Measurements from ENCODE around the gene SIK3.

The SIK3 gene

DNA sequence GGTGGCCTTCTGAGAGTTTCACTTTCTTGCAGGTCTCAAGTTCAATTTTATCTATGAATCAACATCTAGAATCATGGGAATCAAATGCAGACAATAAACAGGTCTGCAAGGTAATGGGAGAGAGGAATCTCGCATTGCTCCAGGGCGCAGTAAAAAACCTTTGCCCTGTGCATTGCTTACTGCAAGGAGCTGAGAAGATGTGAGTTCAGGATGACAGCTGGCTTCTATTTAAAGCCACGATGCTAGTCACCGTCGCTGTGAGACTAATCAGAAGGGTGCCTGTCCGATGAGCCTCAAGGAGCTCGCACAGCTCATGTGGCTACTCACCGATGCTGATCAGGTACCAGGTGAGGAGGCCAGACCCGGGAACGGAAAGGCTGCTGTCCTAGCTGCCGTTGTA is 230.6 kb downstream of the SIK3 start:
- Histone ChIP-seq H4K20me1 (ENCODE audit: insufficient read depth, low read length) (no peaks in the 10 kb centered on the region), H3F3A (ENCODE audit: insufficient read depth, low read length) (no peaks in the 10 kb centered on the region), H3K9ac (ENCODE audit: low read length) (no peak overlapping the region), H2AFZ (ENCODE audit: low read length) (no peak overlapping the region), H3K79me2 (ENCODE audit: low read length) (no peaks in the 10 kb centered on the region), H3K27ac (ENCODE audit: low read length) (no peak overlapping the region), H3K36me3 (replicated peaks; ENCODE audit: insufficient read depth, low read length) (0 out of 2 replicates have a peak, but pooled peaks cover 9% of the 10 kb centered on the region), H3K27me3 (replicated peaks; ENCODE audit: insufficient read depth, low read length) (no peaks in the 10 kb centered on the region), H3K9me3 (replicated peaks; ENCODE audit: insufficient read depth, low read length) (no peaks in the 10 kb centered on the region), H3K4me3 (ENCODE audit: low read length) (no peak overlapping the region), H3K4me2 (ENCODE audit: low read depth, low read length) (no peak overlapping the region), H3K4me1 (ENCODE audit: low read length) (no peaks in the 10 kb centered on the region), H3K9me2 (replicated peaks; ENCODE audit: insufficient read depth, low read length) (no peaks in the 10 kb centered on the region)
- no peak for DNase-seq
- TF ChIP-seq, protein P1, sequence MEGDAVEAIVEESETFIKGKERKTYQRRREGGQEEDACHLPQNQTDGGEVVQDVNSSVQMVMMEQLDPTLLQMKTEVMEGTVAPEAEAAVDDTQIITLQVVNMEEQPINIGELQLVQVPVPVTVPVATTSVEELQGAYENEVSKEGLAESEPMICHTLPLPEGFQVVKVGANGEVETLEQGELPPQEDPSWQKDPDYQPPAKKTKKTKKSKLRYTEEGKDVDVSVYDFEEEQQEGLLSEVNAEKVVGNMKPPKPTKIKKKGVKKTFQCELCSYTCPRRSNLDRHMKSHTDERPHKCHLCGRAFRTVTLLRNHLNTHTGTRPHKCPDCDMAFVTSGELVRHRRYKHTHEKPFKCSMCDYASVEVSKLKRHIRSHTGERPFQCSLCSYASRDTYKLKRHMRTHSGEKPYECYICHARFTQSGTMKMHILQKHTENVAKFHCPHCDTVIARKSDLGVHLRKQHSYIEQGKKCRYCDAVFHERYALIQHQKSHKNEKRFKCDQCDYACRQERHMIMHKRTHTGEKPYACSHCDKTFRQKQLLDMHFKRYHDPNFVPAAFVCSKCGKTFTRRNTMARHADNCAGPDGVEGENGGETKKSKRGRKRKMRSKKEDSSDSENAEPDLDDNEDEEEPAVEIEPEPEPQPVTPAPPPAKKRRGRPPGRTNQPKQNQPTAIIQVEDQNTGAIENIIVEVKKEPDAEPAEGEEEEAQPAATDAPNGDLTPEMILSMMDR (IDR thresholded peaks at IDR 0.05; ENCODE audit: low read length) = no peak
- TF ChIP-seq EZH2 (optimal IDR thresholded peaks at IDR 0.05; ENCODE audit: low read depth, low read length) (no peak), EZH2phosphoT487 (IDR thresholded peaks at IDR 0.05; ENCODE audit: low read length) (no peak)

DNA sequence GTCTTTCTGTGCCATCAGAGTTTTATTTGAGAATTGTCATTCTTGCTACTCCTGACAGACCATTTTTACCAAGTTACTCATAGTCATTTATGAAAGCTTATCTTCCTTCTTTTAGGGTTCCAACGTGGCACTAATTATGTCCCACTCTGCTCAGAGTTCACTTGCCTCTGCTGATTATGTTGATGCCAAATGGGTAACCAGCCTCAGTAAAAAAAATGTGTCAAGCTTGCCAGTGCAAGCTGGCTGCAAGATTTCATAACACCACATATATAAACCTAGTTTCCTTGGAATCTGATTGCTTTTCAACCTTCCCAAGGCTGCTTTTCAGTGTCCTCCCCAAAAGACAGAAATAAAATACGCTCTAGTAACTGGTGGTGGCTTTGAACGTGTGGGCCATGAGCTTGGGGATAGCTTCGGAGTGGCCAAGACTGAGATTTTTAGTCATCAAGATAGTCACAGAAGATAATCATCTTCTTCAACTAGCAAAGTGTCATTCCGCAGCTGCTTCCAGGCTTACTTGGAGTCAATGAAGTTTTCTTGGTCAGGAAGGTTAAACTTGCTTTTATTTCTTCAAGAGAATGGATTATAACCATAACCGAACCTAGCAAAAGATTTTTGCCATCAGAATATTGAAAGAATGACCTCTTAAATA is 231.3 kb downstream of the SIK3 start:
- H3F3A ChIP-seq (ENCODE audit: insufficient read depth, low read length) = no peaks in the 10 kb centered on the region
- H3K4me3 ChIP-seq (ENCODE audit: low read length) = no peak overlapping the region
- H3K9me3 ChIP-seq (replicated peaks; ENCODE audit: insufficient read depth, low read length) = no peaks in the 10 kb centered on the region
- TF ChIP-seq, protein P1 (IDR thresholded peaks at IDR 0.05; ENCODE audit: low read length) = no peak
- TF ChIP-seq EZH2 (optimal IDR thresholded peaks at IDR 0.05; ENCODE audit: low read depth, low read length) = no peak
- no peak for TF ChIP-seq EZH2phosphoT487 (IDR thresholded peaks at IDR 0.05; ENCODE audit: low read length)
- H2AFZ ChIP-seq (ENCODE audit: low read length) = no peak overlapping the region
- H3K4me1 ChIP-seq (ENCODE audit: low read length) = no peaks in the 10 kb centered on the region
- H3K36me3 ChIP-seq (replicated peaks; ENCODE audit: insufficient read depth, low read length) = 0 out of 2 replicates have a peak, but pooled peaks cover 9% of the 10 kb centered on the region
- no peak overlapping the region for H3K4me2 ChIP-seq (ENCODE audit: low read depth, low read length)
- H4K20me1 ChIP-seq (ENCODE audit: insufficient read depth, low read length) = no peaks in the 10 kb centered on the region
- no peak overlapping the region for H3K9ac ChIP-seq (ENCODE audit: low read length)
- H3K27me3 ChIP-seq (replicated peaks; ENCODE audit: insufficient read depth, low read length) = no peaks in the 10 kb centered on the region
- H3K27ac ChIP-seq (ENCODE audit: low read length) = no peak overlapping the region
- DNase-seq = no peak
- H3K79me2 ChIP-seq (ENCODE audit: low read length) = no peaks in the 10 kb centered on the region
- H3K9me2 ChIP-seq (replicated peaks; ENCODE audit: insufficient read depth, low read length) = no peaks in the 10 kb centered on the region

DNA sequence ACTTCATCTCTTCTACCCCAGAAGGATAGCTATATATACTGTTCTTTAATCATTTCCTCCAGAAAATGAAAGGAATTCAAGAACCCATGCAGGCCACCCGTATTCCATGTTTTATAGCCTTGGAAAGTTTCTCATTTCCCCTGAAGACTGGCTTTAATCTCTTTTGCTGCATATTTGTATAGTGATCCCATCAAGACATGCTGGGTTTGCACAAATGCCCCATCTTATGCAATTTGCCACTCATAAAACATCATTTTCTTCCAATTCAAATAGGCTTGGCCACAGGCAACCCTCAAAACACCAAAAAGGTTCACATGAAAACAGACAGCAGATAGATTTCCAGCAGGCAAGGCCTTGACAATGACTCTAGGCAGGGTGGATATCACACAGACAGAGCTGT is 232.5 kb downstream of the SIK3 start:
- DNase-seq = no peak
- no peak overlapping the region for H3K4me3 ChIP-seq (ENCODE audit: low read length)
- H3K9me2 ChIP-seq (replicated peaks; ENCODE audit: insufficient read depth, low read length) = no peaks in the 10 kb centered on the region
- no peaks in the 10 kb centered on the region for H3K9me3 ChIP-seq (replicated peaks; ENCODE audit: insufficient read depth, low read length)
- no peaks in the 10 kb centered on the region for H3K4me1 ChIP-seq (ENCODE audit: low read length)
- no peak overlapping the region for H3K27ac ChIP-seq (ENCODE audit: low read length)
- H3K79me2 ChIP-seq (ENCODE audit: low read length) = no peaks in the 10 kb centered on the region
- no peaks in the 10 kb centered on the region for H3K27me3 ChIP-seq (replicated peaks; ENCODE audit: insufficient read depth, low read length)
- H3K36me3 ChIP-seq (replicated peaks; ENCODE audit: insufficient read depth, low read length) = 0 out of 2 replicates have a peak, but pooled peaks cover 9% of the 10 kb centered on the region
- no peak overlapping the region for H2AFZ ChIP-seq (ENCODE audit: low read length)
- no peaks in the 10 kb centered on the region for H4K20me1 ChIP-seq (ENCODE audit: insufficient read depth, low read length)
- H3F3A ChIP-seq (ENCODE audit: insufficient read depth, low read length) = no peaks in the 10 kb centered on the region
- no peak overlapping the region for H3K4me2 ChIP-seq (ENCODE audit: low read depth, low read length)
- H3K9ac ChIP-seq (ENCODE audit: low read length) = no peak overlapping the region
- no peak for TF ChIP-seq EZH2 (optimal IDR thresholded peaks at IDR 0.05; ENCODE audit: low read depth, low read length)
- no peak for TF ChIP-seq EZH2phosphoT487 (IDR thresholded peaks at IDR 0.05; ENCODE audit: low read length)
- TF ChIP-seq, protein P1 (IDR thresholded peaks at IDR 0.05; ENCODE audit: low read length) = no peak

All from MM.1S (cell line).